Gastrocnemius medialis (tissue), 4 donors: Measurements from ENCODE around the gene ENAH. TPM values are rescaled to one million over a fixed set of nuclear protein-coding genes. Genes with fewer than 3 reads are reported as not detected.

Experiments used
- ATAC-seq, 2 donors: fragments of 150-250 bp; one replicate each; pipeline ENCODE4 v1.9.1; 2016
- DNase-seq, 2 donors: peaks; one replicate each; pipeline ENCODE4 v3.0.0-alpha.2; 2019
- H3K27ac ChIP-seq, 4 donors: fragments of 200-600 bp; sonication (generic); 1 replicate in 1 of 4; 2 replicates in 3 of 4; pipeline ENCODE4 v1.5.1; 2016 to 2018; ENCODE audit warnings: mild to moderate bottlenecking in 2 of 4, moderate library complexity in 1 of 4
- H3K27me3 ChIP-seq, 3 donors: fragments of 200-600 bp; sonication (generic) in 2 of 3; 1 replicate in 1 of 3; 2 replicates in 2 of 3; pipeline versions ENCODE4 v1.5.1 to v1.6.0; 2016 to 2019; ENCODE audit warnings: mild to moderate bottlenecking in 1 of 3, moderate library complexity in 1 of 3
- H3K36me3 ChIP-seq, 2 donors: fragments of 200-600 bp; sonication (generic) in 1 of 2; one replicate each; pipeline ENCODE4 v1.5.1; 2017 to 2018
- H3K4me1 ChIP-seq, 2 donors: fragments of 200-600 bp; sonication (generic) in 1 of 2; one replicate each; pipeline ENCODE4 v1.5.1; 2016 to 2017; ENCODE audit warnings: mild to moderate bottlenecking in 2 of 2
- H3K4me3 ChIP-seq, 4 donors: fragments of 200-600 bp; sonication (generic) in 3 of 4; 1 replicate in 1 of 4; 2 replicates in 3 of 4; pipeline ENCODE4 v1.5.1; 2016 to 2019; ENCODE audit warnings: mild to moderate bottlenecking in 2 of 4
- H3K9me3 ChIP-seq, 3 donors: fragments of 200-600 bp; sonication (generic) in 2 of 3; 1 replicate in 1 of 3; 2 replicates in 2 of 3; pipeline ENCODE4 v1.5.1; 2016 to 2019
- POLR2A ChIP-seq, 2 donors: fragments of 450-650 bp; IDR thresholded peaks; one replicate each; pipeline ENCODE4 v1.6.1; 2017; ENCODE audit warnings: antibody characterized with exemption in 2 of 2, mild to moderate bottlenecking in 2 of 2, moderate library complexity in 2 of 2
- in situ Hi-C, 4 donors: fragments of 200-750 bp; cut with MboI; loops; one replicate each; pipeline versions ENCODE4 v1.15.0 to v1.8.0; 2017; ENCODE audit warnings: low sequenced_read_pairs in 4 of 4
- intact Hi-C: fragments of 100-400 bp; cut with DNase I; formaldehyde crosslinking; loops from one replicate; pipeline ENCODE4 v1.15.1; 2023; ENCODE audit warnings: low total_unique reads
- total RNA-seq, 4 donors: library from RNA; depleted of rRNA; stranded (reverse); fragments of >200 nt; gene quantifications; one replicate each; pipeline versions ENCODE4 v1.1.0 to v1.2.3, GENCODE V29; 2016
- TF ChIP-seq, protein P1 (sequence below), 5 experiments: fragments of 450-650 bp in 3 of 5; fragments of 200-600 bp in 2 of 5; sonication (generic) in 2 of 5; IDR thresholded peaks in 4 of 5; conservative IDR thresholded peaks in 1 of 5; 1 replicate in 4 of 5; 2 replicates in 1 of 5; pipeline ENCODE4 v1.5.1; 2016 to 2019; ENCODE audit warnings: antibody characterized with exemption in 5 of 5, mild to moderate bottlenecking in 3 of 5, moderate library complexity in 3 of 5

Gene ENAH
- total RNA-seq, 4 donors from 2014 or later: 56.1 to 112 (median 62.2) TPM

DNA sequence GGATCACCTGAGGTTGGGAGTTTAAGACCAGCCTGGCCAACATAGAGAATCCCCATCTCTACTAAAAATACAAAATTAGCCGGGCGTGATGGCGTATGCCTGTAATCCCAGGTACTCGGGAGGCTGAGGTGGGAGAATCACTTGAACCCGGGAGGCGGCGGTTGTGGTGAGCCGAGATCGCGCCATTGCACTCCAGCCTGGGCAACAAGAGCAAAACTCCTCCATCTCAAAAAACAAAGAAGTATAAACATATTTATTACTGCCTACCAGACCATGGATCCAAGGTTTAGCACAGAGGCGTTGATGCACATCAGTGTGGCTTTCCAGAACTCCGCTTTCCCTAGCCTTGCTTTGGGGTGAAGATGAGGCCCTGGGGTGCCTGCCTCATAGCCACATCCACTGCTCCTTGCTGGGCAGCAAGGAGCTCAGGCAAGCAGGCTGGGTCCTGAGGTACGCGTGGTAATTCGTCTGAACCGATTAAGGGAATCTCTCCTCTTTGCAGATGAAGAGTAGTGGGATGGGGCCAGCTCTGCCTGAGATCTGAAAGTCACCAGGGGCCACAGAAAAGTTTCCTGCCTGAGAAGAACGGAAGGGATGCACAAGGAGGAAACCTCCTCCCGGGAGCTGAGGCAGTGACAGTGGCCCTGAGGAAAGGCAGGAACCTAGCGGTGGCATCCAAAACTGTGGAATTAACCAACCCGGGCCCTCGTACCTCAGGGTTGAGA is 172.8 kb downstream of the ENAH start:
- in situ Hi-C loops: loop anchor here (5.0 to 10.0 kb wide), 12 partner anchors 285 to 505 kb away; partner anchors contain the start of gene SRP9 (in 1 of the 4)
- H3K4me1 ChIP-seq: peaks cover 4% of the 10 kb centered on the region in 2 donors

GRCh38 chr1:225479341-225479740 is 173.6 kb downstream of the ENAH start:
- DNase-seq (no peak), ATAC-seq (no peak)
- TF ChIP-seq, protein P1, sequence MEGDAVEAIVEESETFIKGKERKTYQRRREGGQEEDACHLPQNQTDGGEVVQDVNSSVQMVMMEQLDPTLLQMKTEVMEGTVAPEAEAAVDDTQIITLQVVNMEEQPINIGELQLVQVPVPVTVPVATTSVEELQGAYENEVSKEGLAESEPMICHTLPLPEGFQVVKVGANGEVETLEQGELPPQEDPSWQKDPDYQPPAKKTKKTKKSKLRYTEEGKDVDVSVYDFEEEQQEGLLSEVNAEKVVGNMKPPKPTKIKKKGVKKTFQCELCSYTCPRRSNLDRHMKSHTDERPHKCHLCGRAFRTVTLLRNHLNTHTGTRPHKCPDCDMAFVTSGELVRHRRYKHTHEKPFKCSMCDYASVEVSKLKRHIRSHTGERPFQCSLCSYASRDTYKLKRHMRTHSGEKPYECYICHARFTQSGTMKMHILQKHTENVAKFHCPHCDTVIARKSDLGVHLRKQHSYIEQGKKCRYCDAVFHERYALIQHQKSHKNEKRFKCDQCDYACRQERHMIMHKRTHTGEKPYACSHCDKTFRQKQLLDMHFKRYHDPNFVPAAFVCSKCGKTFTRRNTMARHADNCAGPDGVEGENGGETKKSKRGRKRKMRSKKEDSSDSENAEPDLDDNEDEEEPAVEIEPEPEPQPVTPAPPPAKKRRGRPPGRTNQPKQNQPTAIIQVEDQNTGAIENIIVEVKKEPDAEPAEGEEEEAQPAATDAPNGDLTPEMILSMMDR (IDR thresholded peaks at IDR 0.05 in 4 of 5, conservative IDR thresholded peaks at IDR 0.05 in 1 of 5): no peak
- no peak for TF ChIP-seq POLR2A (IDR thresholded peaks at IDR 0.05)
- Histone ChIP-seq H3K36me3 (no peaks in the 10 kb centered on the region), H3K9me3 (no peaks in the 10 kb centered on the region), H3K27ac (no peak overlapping the region), H3K4me3 (no peak overlapping the region), H3K4me1 (peaks cover 3 to 10% of the 10 kb centered on the region in 2 donors), H3K27me3 (no peaks in the 10 kb centered on the region)
- intact Hi-C loops (no loop called here), in situ Hi-C loops (loop anchor here in 3 of 4 donors (5.0 to 10.0 kb wide), 7 partner anchors 365 to 505 kb away; no protein-coding TSS in a partner anchor)

More for the DNA sequence above, 172.8 kb downstream of the ENAH start:
- DNase-seq (no peak), ATAC-seq (no peak)
- H3K4me3 ChIP-seq: no peak overlapping the region
- H3K36me3 ChIP-seq: no peaks in the 10 kb centered on the region
- TF ChIP-seq, protein P1 (IDR thresholded peaks at IDR 0.05 in 4 of 5, conservative IDR thresholded peaks at IDR 0.05 in 1 of 5): no peak
- TF ChIP-seq POLR2A (IDR thresholded peaks at IDR 0.05): no peak
- no peak overlapping the region for H3K27ac ChIP-seq
- H3K9me3 ChIP-seq: no peaks in the 10 kb centered on the region
- intact Hi-C loops: no loop called here
- no peaks in the 10 kb centered on the region for H3K27me3 ChIP-seq

- Histone ChIP-seq H3K4me1 (peaks cover 0 to 10% of the 10 kb centered on the region in 2 donors), H3K36me3 (no peaks in the 10 kb centered on the region), H3K4me3 (no peak overlapping the region), H3K9me3 (no peaks in the 10 kb centered on the region), H3K27ac (no peak overlapping the region), H3K27me3 (no peaks in the 10 kb centered on the region)
- no peak for ATAC-seq
- no peak for TF ChIP-seq POLR2A (IDR thresholded peaks at IDR 0.05)
- TF ChIP-seq, protein P1 (IDR thresholded peaks at IDR 0.05 in 4 of 5, conservative IDR thresholded peaks at IDR 0.05 in 1 of 5): no peak
- no peak for DNase-seq
- in situ Hi-C loops: loop anchor here in 3 of 4 donors (5.0 to 10.0 kb wide), 7 partner anchors 367 to 507 kb away; no protein-coding TSS in a partner anchor
- intact Hi-C loops: no loop called here
These were observed 175.5 kb downstream of the ENAH start for GRCh38 chr1:225477296-225477911.

GRCh38 chr1:225476538-225476988 is 176.4 kb downstream of the ENAH start:
- intact Hi-C loops: no loop called here
- Histone ChIP-seq H3K27ac (no peak overlapping the region), H3K4me3 (no peak overlapping the region), H3K27me3 (no peaks in the 10 kb centered on the region), H3K4me1 (peaks cover 0 to 10% of the 10 kb centered on the region in 2 donors), H3K9me3 (no peaks in the 10 kb centered on the region), H3K36me3 (no peaks in the 10 kb centered on the region)
- in situ Hi-C loops: loop anchor here in 3 of 4 donors (5.0 to 10.0 kb wide), 7 partner anchors 368 to 508 kb away; no protein-coding TSS in a partner anchor
- DNase-seq (no peak), ATAC-seq (no peak)
- no peak for TF ChIP-seq POLR2A (IDR thresholded peaks at IDR 0.05)
- TF ChIP-seq, protein P1 (IDR thresholded peaks at IDR 0.05 in 4 of 5, conservative IDR thresholded peaks at IDR 0.05 in 1 of 5): no peak
